Upper lobe of left lung (tissue), 6 donors: Measurements from ENCODE around the gene ATAT1. TPM values are rescaled to one million over a fixed set of nuclear protein-coding genes. Genes with fewer than 3 reads are reported as not detected.

Source experiments
- ATAC-seq, 2 donors: fragments of 200-7000 bp; cut with Tn5 transposase; one replicate each; pipeline ENCODE4 v1.9.1; 2022; ENCODE audit warnings: mild to moderate bottlenecking in 2 of 2, moderate library complexity in 2 of 2; ENCODE audit not compliant: low FRiP score in 2 of 2
- DNase-seq, 2 donors: peaks; one replicate each; pipeline ENCODE4 v3.0.0-alpha.2; 2019 to 2020
- H3K27ac ChIP-seq, 4 donors: fragments of 200-600 bp; sonication (generic); one replicate each; pipeline ENCODE4 v1.5.1; 2016 to 2019
- H3K27me3 ChIP-seq, 4 donors: fragments of 200-600 bp; sonication (generic); one replicate each; pipeline ENCODE4 v1.5.1; 2017 to 2019
- H3K36me3 ChIP-seq, 4 donors: fragments of 200-600 bp; sonication (generic); one replicate each; pipeline ENCODE4 v1.5.1; 2016 to 2019
- H3K4me1 ChIP-seq, 4 donors: fragments of 200-600 bp; sonication (generic); one replicate each; pipeline ENCODE4 v1.5.1; 2018 to 2019
- H3K4me3 ChIP-seq, 4 donors: fragments of 200-600 bp; sonication (generic); one replicate each; pipeline ENCODE4 v1.5.1; 2017 to 2019; ENCODE audit warnings: mild to moderate bottlenecking in 2 of 4, moderate library complexity in 1 of 4
- H3K9me3 ChIP-seq, 4 donors: fragments of 200-600 bp; sonication (generic); one replicate each; pipeline ENCODE4 v1.5.1; 2018 to 2019
- CTCF ChIP-seq, 6 experiments: fragments of 450-650 bp in 4 of 6; fragments of 200-600 bp in 2 of 6; sonication (generic) in 2 of 6; IDR thresholded peaks; one replicate each; pipeline ENCODE4 v1.5.1; 2016 to 2019; ENCODE audit warnings: antibody characterized with exemption in 6 of 6
- EP300 ChIP-seq, 4 donors: sonication (generic); formaldehyde crosslinking; IDR thresholded peaks; one replicate each; pipeline ENCODE4 v1.5.1; 2017; ENCODE audit warnings: antibody characterized with exemption in 4 of 4, control low read depth in 2 of 4
- POLR2A ChIP-seq, 4 donors: fragments of 450-650 bp; IDR thresholded peaks; one replicate each; pipeline ENCODE4 v1.5.1; 2016 to 2017; ENCODE audit warnings: antibody characterized with exemption in 4 of 4, mild to moderate bottlenecking in 2 of 4
- POLR2AphosphoS5 ChIP-seq, 2 donors: sonication (generic); formaldehyde crosslinking; IDR thresholded peaks; one replicate each; pipeline ENCODE4 v1.5.1; 2017; ENCODE audit warnings: antibody characterized with exemption in 2 of 2
- WGBS, 2 donors: methylation state at CpG; one replicate each; pipeline ENCODE4 v1.1.5; 2017 to 2018; 5-methylcytosine and 5-hydroxymethylcytosine counted together
- total RNA-seq, 6 donors: library from RNA; depleted of rRNA in 4 of 6; stranded (reverse); fragments of >200 nt in 4 of 6; gene quantifications; one replicate each; pipeline versions ENCODE4 v1.1.0 to v1.2.1, GENCODE V29; 2016 to 2021
- donor health status: DM: no; HTN: no; CAD: no; lungs with moderate emphysema.
- donor health status: DM: no; HTN: yes; CAD: no; lungs with severe emphysema.

Gene ATAT1
- total RNA-seq, 6 donors from 2014 or later = 3.1 to 36.7 (median 6.2) TPM

GRCh38 chr6:30683183-30683979 lies 56.7 kb downstream of the ATAT1 start:
- no peaks in the 10 kb centered on the region for H3K9me3 ChIP-seq
- peaks cover 40 to 60% (median 58%) of the 10 kb centered on the region in 4 donors for H3K4me1 ChIP-seq
- no peak for DNase-seq
- whole genome bisulfite sequencing, 2 donors = 20 to 24% methylated on average over 7 of the region's 7 CpGs
- H3K27ac ChIP-seq = peak overlapping the region; percentile 99 to 100 (median 99)
- no peak for ATAC-seq
- H3K27me3 ChIP-seq = no peaks in the 10 kb centered on the region
- peak overlapping the region; percentile 70 to 87 (median 80) for H3K4me3 ChIP-seq
- peaks cover 0 to 27% (median 3%) of the 10 kb centered on the region in 4 donors for H3K36me3 ChIP-seq
- TF ChIP-seq POLR2AphosphoS5 (IDR thresholded peaks at IDR 0.05) (peak in 1 of 2 donors; percentile 5), EP300 (IDR thresholded peaks at IDR 0.05) (no peak), POLR2A (IDR thresholded peaks at IDR 0.05) (no peak)

- TF ChIP-seq POLR2A (IDR thresholded peaks at IDR 0.05) = no peak
- no peak for TF ChIP-seq CTCF (IDR thresholded peaks at IDR 0.05)
- TF ChIP-seq POLR2AphosphoS5 (IDR thresholded peaks at IDR 0.05) = no peak
- TF ChIP-seq EP300 (IDR thresholded peaks at IDR 0.05) = no peak
- WGBS, 2 donors = 13 to 25% methylated on average over 2 of the region's 2 CpGs
- Histone ChIP-seq H3K27me3 (no peaks in the 10 kb centered on the region), H3K4me1 (peaks cover 40 to 61% (median 60%) of the 10 kb centered on the region in 4 donors), H3K27ac (peak overlapping the region; percentile 99 to 100 (median 99)), H3K9me3 (no peaks in the 10 kb centered on the region), H3K36me3 (peaks cover 0 to 22% (median 0%) of the 10 kb centered on the region in 4 donors), H3K4me3 (peak overlapping the region; percentile 70 to 87 (median 80))
- DNase-seq (no peak), ATAC-seq (no peak)
These were observed 57.3 kb downstream of the ATAT1 start for GRCh38 chr6:30683980-30684338.

GRCh38 chr6:30684386-30685156 lies 57.9 kb downstream of the ATAT1 start:
- TF ChIP-seq POLR2AphosphoS5 (IDR thresholded peaks at IDR 0.05) (peak in 1 of 2 donors; percentile 32), POLR2A (IDR thresholded peaks at IDR 0.05) (no peak), CTCF (IDR thresholded peaks at IDR 0.05) (no peak), EP300 (IDR thresholded peaks at IDR 0.05) (no peak)
- H3K4me3 ChIP-seq = peak overlapping the region; percentile 70 to 87 (median 80)
- H3K27me3 ChIP-seq = no peaks in the 10 kb centered on the region
- DNase-seq (peak; percentile 74 to 79), ATAC-seq (no peak)
- no peaks in the 10 kb centered on the region for H3K9me3 ChIP-seq
- peak overlapping the region; percentile 99 to 100 (median 99) for H3K27ac ChIP-seq
- H3K36me3 ChIP-seq = peaks cover 0 to 15% (median 0%) of the 10 kb centered on the region in 4 donors
- 22 to 35% methylated on average over 14 to 15 of the region's 21 CpGs for WGBS, 2 donors
- H3K4me1 ChIP-seq = peaks cover 40 to 61% (median 57%) of the 10 kb centered on the region in 4 donors

- H3K4me3 ChIP-seq = peak overlapping the region; percentile 70 to 87 (median 80)
- H3K4me1 ChIP-seq = peaks cover 40 to 61% (median 56%) of the 10 kb centered on the region in 4 donors
- H3K27ac ChIP-seq = peak overlapping the region; percentile 99 to 100 (median 99)
- 28 to 33% methylated on average over 21 to 22 of the region's 29 CpGs for WGBS, 2 donors
- no peaks in the 10 kb centered on the region for H3K9me3 ChIP-seq
- ATAC-seq (no peak), DNase-seq (peak in 1 of 2 donors; percentile 84)
- TF ChIP-seq CTCF (IDR thresholded peaks at IDR 0.05) = no peak
- TF ChIP-seq POLR2AphosphoS5 (IDR thresholded peaks at IDR 0.05) = peak in 1 of 2 donors; percentile 13
- TF ChIP-seq POLR2A (IDR thresholded peaks at IDR 0.05) = no peak
- no peak for TF ChIP-seq EP300 (IDR thresholded peaks at IDR 0.05)
- no peaks in the 10 kb centered on the region for H3K27me3 ChIP-seq
- H3K36me3 ChIP-seq = peaks cover 0 to 7% (median 0%) of the 10 kb centered on the region in 4 donors
These were observed 58.7 kb downstream of the ATAT1 start for GRCh38 chr6:30685157-30686008.
